Osteocyte (in vitro differentiated cells): ENCODE measurements around the gene PDCD2L. TPM values are rescaled to one million over a fixed set of nuclear protein-coding genes. Genes with fewer than 3 reads are reported as not detected.
"Not testable (repeated sequence)": the region's sequence is repeated elsewhere in the genome, so short reads cannot be mapped to it uniquely, and the experiment has no call there.

Experiments
- DNase-seq: peaks from one replicate; pipeline ENCODE4 v3.0.0; 2021; ENCODE audit warnings: mixed read lengths; ENCODE audit not compliant: unreplicated experiment; ENCODE audit errors: extremely low spot score
- H3K27ac Mint-ChIP-seq: one replicate; pipeline ENCODE4 v1.8.0; 2021; ENCODE audit warnings: mild to moderate bottlenecking, mixed read lengths; ENCODE audit not compliant: unreplicated experiment
- H3K27me3 Mint-ChIP-seq: one replicate; pipeline ENCODE4 v1.8.0; 2021; ENCODE audit warnings: mixed read lengths; ENCODE audit not compliant: unreplicated experiment
- H3K36me3 Mint-ChIP-seq: one replicate; pipeline ENCODE4 v1.8.0; 2021; ENCODE audit warnings: mixed read lengths; ENCODE audit not compliant: unreplicated experiment
- H3K4me1 Mint-ChIP-seq: one replicate; pipeline ENCODE4 v1.8.0; 2021; ENCODE audit warnings: mixed read lengths; ENCODE audit not compliant: unreplicated experiment
- H3K4me3 Mint-ChIP-seq: one replicate; pipeline ENCODE4 v1.8.0; 2021; ENCODE audit warnings: mild to moderate bottlenecking, moderate library complexity, mixed read lengths; ENCODE audit not compliant: unreplicated experiment
- H3K9me3 Mint-ChIP-seq: one replicate; pipeline ENCODE4 v1.8.0; 2021; ENCODE audit warnings: mixed read lengths; ENCODE audit not compliant: unreplicated experiment
- total RNA-seq: library from RNA; stranded (reverse); gene quantifications from 2 replicates; pipeline ENCODE4 v1.2.1, GENCODE V29; 2021
- TF ChIP-seq, protein P1 (sequence below): fragments of 200-600 bp; sonication (generic); IDR thresholded peaks from 2 replicates; pipeline ENCODE4 v1.5.0; 2021; ENCODE audit warnings: antibody characterized with exemption, mild to moderate bottlenecking, moderate library complexity

The PDCD2L gene
- total RNA-seq, 1 donor from 2014 or later, result 11.1 TPM

DNA sequence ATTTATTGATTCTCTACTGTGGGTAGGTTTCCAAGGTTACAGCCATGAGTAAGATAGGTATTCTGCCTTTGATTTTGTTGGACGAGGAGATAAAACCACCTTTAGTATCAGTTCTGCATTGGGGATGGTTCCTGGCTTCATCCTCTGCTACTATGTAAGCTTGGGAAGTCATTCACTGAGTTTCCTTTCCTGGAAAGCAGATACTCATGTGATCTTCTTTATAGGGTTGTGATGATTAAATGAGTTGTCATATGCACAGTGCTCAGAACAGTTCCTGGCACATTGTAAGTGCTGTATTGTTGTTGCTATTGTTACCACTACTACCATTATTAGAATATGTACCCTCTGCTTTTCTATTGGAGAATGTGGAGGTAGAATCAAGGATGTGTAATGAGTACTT, 64.2 kb downstream of the PDCD2L start:
- TF ChIP-seq, protein P1, sequence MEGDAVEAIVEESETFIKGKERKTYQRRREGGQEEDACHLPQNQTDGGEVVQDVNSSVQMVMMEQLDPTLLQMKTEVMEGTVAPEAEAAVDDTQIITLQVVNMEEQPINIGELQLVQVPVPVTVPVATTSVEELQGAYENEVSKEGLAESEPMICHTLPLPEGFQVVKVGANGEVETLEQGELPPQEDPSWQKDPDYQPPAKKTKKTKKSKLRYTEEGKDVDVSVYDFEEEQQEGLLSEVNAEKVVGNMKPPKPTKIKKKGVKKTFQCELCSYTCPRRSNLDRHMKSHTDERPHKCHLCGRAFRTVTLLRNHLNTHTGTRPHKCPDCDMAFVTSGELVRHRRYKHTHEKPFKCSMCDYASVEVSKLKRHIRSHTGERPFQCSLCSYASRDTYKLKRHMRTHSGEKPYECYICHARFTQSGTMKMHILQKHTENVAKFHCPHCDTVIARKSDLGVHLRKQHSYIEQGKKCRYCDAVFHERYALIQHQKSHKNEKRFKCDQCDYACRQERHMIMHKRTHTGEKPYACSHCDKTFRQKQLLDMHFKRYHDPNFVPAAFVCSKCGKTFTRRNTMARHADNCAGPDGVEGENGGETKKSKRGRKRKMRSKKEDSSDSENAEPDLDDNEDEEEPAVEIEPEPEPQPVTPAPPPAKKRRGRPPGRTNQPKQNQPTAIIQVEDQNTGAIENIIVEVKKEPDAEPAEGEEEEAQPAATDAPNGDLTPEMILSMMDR, result no peak
- no peaks in the 10 kb centered on the region for H3K27me3 Mint-ChIP-seq
- DNase-seq, result no peak
- H3K4me3 Mint-ChIP-seq, result no peak overlapping the region
- no peak overlapping the region for H3K27ac Mint-ChIP-seq
- no peaks in the 10 kb centered on the region for H3K9me3 Mint-ChIP-seq
- H3K36me3 Mint-ChIP-seq, result peaks cover 44% of the 10 kb centered on the region
- no peaks in the 10 kb centered on the region for H3K4me1 Mint-ChIP-seq

DNA sequence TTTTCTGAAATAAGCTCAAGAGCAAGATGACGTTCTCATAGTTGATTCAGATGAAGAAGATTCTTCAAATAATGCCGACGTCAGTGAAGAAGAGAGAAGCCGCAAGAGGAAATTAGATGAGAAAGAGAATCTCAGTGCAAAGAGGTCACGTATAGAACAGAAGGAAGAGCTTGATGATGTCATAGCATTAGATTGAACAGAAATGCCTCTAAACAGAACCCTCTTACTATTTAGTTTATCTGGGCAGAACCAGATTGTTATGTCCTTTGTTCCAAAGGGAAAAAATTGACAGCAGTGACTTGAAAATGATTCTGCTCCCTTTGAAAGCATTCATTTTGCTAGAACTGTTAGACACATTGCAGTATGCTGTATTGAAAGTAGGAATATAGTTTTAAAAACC, 64.8 kb downstream of the PDCD2L start:
- H3K4me1 Mint-ChIP-seq, H3K9me3 Mint-ChIP-seq, H3K27ac Mint-ChIP-seq, H3K4me3 Mint-ChIP-seq, DNase-seq, H3K27me3 Mint-ChIP-seq: not testable (repeated sequence)
- peaks cover 39% of the 10 kb centered on the region for H3K36me3 Mint-ChIP-seq

DNA sequence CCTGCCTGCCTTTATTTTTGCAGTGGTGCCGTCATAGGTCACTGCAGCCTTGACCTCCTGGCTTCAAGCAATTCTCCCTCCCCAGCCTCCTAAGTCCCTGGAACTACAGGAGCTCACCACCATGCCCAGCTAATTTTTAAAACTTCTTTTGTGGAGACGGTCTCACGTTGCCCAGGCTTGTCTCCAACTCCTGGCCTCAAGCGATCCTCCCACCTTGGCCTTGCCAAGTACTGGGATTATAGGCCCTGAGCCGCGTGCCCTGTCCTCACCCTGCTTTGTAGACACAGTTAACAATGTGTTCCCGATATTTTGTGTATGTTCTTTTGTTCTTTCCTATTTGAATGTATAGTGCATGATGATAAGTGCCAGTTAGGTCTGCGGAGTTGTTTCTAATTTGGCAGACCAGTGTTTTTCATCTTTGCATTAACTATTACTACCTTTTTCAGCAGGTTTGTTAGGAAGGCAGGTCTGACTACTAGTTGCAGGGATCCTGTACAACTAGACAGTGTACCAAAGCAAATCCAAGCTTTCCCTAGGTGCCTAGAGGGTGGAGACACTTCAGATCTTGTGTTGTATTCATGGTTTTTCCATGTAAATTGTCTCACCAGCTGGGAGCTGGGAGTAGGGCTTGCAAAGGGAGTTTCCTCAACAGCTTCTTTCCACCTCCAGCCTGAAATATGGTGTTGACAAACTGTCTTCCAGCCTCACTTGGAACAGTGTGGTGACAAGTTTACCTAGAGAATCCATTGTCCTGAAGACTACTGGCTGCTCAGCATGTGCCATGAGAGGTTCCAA, 67.9 kb downstream of the PDCD2L start:
- Mint-ChIP-seq H3K36me3 (peaks cover 28% of the 10 kb centered on the region), H3K27me3 (no peaks in the 10 kb centered on the region), H3K4me1 (peaks cover 10% of the 10 kb centered on the region), H3K4me3 (no peak overlapping the region), H3K9me3 (no peaks in the 10 kb centered on the region), H3K27ac (no peak overlapping the region)
- DNase-seq, result no peak
- TF ChIP-seq, protein P1, result no peak

DNA sequence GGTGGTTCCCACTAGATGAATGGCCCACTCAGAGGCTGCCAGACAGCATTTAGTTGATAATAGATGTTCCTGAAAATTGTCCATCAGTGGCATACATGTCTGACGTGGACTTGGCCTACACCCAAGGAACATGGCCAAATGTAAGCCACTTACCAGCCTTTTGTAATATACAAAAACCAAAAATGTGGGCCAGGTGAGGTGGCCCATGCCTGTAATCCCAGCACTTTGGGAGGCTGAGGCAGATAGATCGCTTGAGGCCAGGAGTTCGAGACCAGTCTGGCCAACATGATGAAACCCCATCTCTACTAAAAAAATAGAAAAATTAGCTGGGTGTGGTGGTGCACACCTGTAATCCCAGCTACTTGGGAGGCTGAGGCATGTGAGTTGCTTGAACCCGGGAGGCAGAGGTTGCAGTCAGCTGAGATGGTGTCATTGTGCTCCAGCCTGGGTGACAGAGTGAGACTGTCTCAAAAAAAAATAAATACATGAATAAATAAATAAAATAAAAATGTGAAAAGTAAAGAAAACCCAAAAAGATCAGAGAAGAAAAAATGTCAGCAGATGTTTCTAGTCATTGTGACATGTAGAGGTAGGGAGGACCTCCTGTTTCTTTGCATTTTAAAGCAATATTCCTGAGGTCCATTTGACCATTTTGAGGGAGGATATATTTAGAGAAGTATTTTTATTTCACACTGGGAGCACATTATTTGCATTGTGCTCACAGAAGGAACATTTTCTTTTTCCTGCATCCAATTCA, 70.2 kb downstream of the PDCD2L start:
- H3K27ac Mint-ChIP-seq, result peak overlapping the region; percentile 59
- H3K4me1 Mint-ChIP-seq, result peaks cover 10% of the 10 kb centered on the region
- H3K4me3 Mint-ChIP-seq, result no peak overlapping the region
- no peak for DNase-seq
- peaks cover 17% of the 10 kb centered on the region for H3K36me3 Mint-ChIP-seq
- TF ChIP-seq, protein P1, result no peak
- H3K9me3 Mint-ChIP-seq, result no peaks in the 10 kb centered on the region
- no peaks in the 10 kb centered on the region for H3K27me3 Mint-ChIP-seq

DNA sequence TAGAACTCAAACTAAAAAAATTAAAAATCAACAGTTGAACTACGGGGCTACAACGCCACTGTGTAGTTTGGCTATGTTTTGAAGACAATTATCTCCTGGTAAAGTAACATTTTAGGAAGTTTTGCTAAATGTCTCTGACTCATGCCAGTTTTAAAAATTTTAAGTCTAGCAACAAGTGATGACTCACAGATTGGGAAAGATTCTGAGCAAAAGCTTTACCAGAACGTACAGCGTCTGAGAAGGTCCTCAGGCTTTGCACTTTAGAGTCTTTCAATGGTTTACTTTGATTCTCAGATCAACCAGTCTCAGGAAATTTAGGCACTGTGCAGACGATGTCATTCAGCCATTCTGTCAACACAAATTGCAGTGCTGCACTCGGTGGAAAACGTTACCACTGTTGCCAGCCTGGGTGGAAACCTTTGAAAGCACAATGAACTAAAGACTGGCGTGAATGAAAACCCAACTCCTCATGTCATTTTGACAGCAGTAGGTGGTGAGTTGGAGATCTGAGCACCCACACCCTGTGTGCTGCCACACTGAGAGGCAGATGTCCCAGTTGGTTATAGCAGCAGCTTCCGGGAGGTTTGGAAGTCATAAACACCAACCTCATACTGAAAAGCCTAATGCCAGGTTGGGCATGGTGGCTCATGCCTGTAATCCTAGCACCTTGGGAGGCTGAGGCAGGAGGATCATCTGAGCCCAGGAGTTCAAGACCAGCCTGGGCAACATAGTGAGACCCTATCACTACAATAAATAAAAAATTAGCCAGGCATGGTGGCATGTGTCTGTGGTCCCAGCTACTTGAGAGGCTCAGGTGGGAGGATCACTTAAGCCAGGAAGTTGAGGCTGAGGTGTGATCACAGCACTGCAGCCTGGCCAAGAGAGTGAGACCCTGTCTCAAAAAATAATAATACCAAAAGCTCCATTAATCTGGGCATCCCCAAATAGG, 71.1 kb downstream of the PDCD2L start:
- Mint-ChIP-seq H3K9me3 (no peaks in the 10 kb centered on the region), H3K27ac (peak overlapping the region; percentile 23), H3K4me1 (peaks cover 10% of the 10 kb centered on the region), H3K4me3 (no peak overlapping the region), H3K27me3 (no peaks in the 10 kb centered on the region), H3K36me3 (peaks cover 10% of the 10 kb centered on the region)
- TF ChIP-seq, protein P1, result no peak
- no peak for DNase-seq
